Mesendoderm (in vitro differentiated cells): ENCODE results near the gene JMJD1C.
A peak's percentile ranks its signal among the peaks of the same experiment; 100 is the strongest.

ENCODE experiments used
- DNase-seq: peaks from one replicate; pipeline ENCODE4 v3.0.0; 2013
- H2AK5ac ChIP-seq: 2 replicates; pipeline ENCODE4 v1.6.1; 2013; ENCODE audit warnings: low read length, inconsistent platforms
- H2BK120ac ChIP-seq: 2 replicates; pipeline ENCODE4 v1.6.1; 2013; ENCODE audit warnings: low read depth, mild to moderate bottlenecking, low read length, moderate library complexity, mixed read lengths
- H2BK15ac ChIP-seq: replicated peaks from 2 replicates; pipeline ENCODE4 v1.6.1; 2013; ENCODE audit warnings: low read depth, mild to moderate bottlenecking, moderate library complexity
- H2BK5ac ChIP-seq: 2 replicates; pipeline ENCODE4 v1.6.1; 2013; ENCODE audit warnings: low read length, inconsistent platforms
- H3K18ac ChIP-seq: 2 replicates; pipeline ENCODE4 v1.6.1; 2013; ENCODE audit warnings: mild to moderate bottlenecking, low read length, mixed read lengths
- H3K23ac ChIP-seq: one replicate; pipeline ENCODE4 v1.6.1; 2013; ENCODE audit warnings: low read length
- H3K27ac ChIP-seq: 2 replicates; pipeline ENCODE4 v1.5.1; 2013; ENCODE audit warnings: low read depth, mild to moderate bottlenecking, inconsistent platforms, low read length, moderate library complexity
- H3K27me3 ChIP-seq: 2 replicates; pipeline ENCODE4 v1.6.1; 2013; ENCODE audit warnings: low read length, control low read depth, mild to moderate bottlenecking, inconsistent platforms; ENCODE audit not compliant: insufficient read depth, poor library complexity
- H3K36me3 ChIP-seq: 2 replicates; pipeline ENCODE4 v1.6.1; 2013; ENCODE audit warnings: low read length, inconsistent platforms; ENCODE audit not compliant: control insufficient read depth, insufficient read depth
- H3K4ac ChIP-seq: one replicate; pipeline ENCODE4 v1.6.1; 2013; ENCODE audit warnings: low read depth, mild to moderate bottlenecking, low read length, moderate library complexity
- H3K4me1 ChIP-seq: 2 replicates; pipeline ENCODE4 v1.6.1; 2013; ENCODE audit warnings: low read depth, low read length, inconsistent platforms; ENCODE audit not compliant: control insufficient read depth
- H3K4me2 ChIP-seq: 2 replicates; pipeline ENCODE4 v1.6.1; 2013; ENCODE audit warnings: low read length
- H3K4me3 ChIP-seq: 2 replicates; pipeline ENCODE4 v1.5.1; 2013; ENCODE audit warnings: mild to moderate bottlenecking, low read length
- H3K56ac ChIP-seq: one replicate; pipeline ENCODE4 v1.6.1; 2013; ENCODE audit warnings: low read length
- H3K79me1 ChIP-seq: 2 replicates; pipeline ENCODE4 v1.6.1; 2013; ENCODE audit warnings: low read length, inconsistent platforms
- H3K79me2 ChIP-seq: 2 replicates; pipeline ENCODE4 v1.6.1; 2013; ENCODE audit warnings: mild to moderate bottlenecking, low read length; ENCODE audit not compliant: control insufficient read depth, insufficient read depth
- H3K9ac ChIP-seq: 2 replicates; pipeline ENCODE4 v1.6.1; 2013; ENCODE audit warnings: low read length, inconsistent platforms
- H4K5ac ChIP-seq: one replicate; pipeline ENCODE4 v1.6.1; 2013; ENCODE audit warnings: low read length
- H4K8ac ChIP-seq: one replicate; pipeline ENCODE4 v1.6.1; 2013; ENCODE audit warnings: low read depth, mild to moderate bottlenecking, control low read depth, low read length, moderate library complexity
- WGBS: extraction: QIAGEN DNeasy Blood & Tissue Kit; methylation state at CpG from one replicate; pipeline ENCODE4 v1.1.7; 2013; ENCODE audit warnings: low lambda C conversion rate, missing lambda C conversion rate; ENCODE audit not compliant: insufficient coverage; ENCODE audit errors: extremely low coverage; 5-methylcytosine and 5-hydroxymethylcytosine counted together

The JMJD1C gene

DNA sequence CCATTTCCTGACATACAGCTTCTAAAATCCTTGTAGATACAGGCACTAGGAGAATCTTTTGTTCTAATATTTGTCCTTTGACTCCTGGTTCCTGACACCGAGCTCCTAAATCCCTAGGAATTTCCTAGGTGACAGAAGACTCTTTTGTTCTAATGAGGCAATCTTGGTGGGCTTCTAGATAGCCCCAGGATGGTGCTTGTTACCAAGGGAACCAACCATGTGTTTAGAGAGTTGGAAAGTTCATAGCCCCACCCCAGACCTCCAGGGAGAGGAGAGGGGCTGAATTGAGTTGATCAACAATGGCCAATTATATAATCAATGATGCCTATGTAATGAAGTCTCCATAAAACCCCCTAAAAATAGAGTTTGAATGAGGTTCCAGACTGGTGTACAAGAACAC is 145.1 kb downstream of the JMJD1C start:
- Histone ChIP-seq H4K5ac (no peak overlapping the region), H3K27ac (no peak overlapping the region), H2AK5ac (no peak overlapping the region), H2BK15ac (no peak overlapping the region), H3K18ac (no peak overlapping the region), H3K27me3 (no peaks in the 10 kb centered on the region), H2BK5ac (no peak overlapping the region), H3K79me2 (peaks cover 13% of the 10 kb centered on the region), H3K36me3 (no peaks in the 10 kb centered on the region), H3K9ac (no peak overlapping the region), H3K4me2 (no peak overlapping the region), H3K4me1 (no peaks in the 10 kb centered on the region), H3K56ac (no peak overlapping the region), H4K8ac (no peak overlapping the region), H3K4me3 (no peak overlapping the region), H3K79me1 (peaks cover 9% of the 10 kb centered on the region), H3K23ac (no peak overlapping the region), H3K4ac (no peak overlapping the region), H2BK120ac (no peak overlapping the region)
- DNase-seq: peak; percentile 95
- WGBS: no CpG with 5 or more reads among the region's 1 CpG

DNA sequence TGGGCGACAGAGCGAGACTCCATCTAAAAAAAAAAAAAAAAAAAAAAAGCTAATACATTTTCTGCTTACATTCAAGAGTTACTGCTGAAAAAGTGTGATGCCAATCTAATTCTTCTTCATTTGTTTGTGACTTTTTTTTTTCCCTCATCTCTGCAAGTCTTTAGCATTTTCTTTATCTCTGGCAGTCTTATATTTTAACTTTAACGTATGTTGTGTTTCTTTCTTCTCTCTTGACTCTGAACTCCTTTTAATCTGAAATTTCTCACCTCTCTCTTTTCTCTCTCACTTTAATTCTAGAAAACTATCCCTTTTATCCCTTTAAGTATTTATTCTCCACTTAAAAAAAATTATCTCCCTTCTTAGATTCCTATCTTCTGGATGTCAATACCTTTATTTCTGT is 146.5 kb downstream of the JMJD1C start:
- H3K27me3 ChIP-seq: no peaks in the 10 kb centered on the region
- no peaks in the 10 kb centered on the region for H3K4me1 ChIP-seq
- H3K23ac ChIP-seq: no peak overlapping the region
- H2BK120ac ChIP-seq: no peak overlapping the region
- H3K18ac ChIP-seq: no peak overlapping the region
- H2AK5ac ChIP-seq: no peak overlapping the region
- no peak for DNase-seq
- H4K8ac ChIP-seq: no peak overlapping the region
- WGBS: no CpG with 5 or more reads among the region's 3 CpGs
- no peak overlapping the region for H3K4me2 ChIP-seq
- H3K79me2 ChIP-seq: peaks cover 11% of the 10 kb centered on the region
- H3K4me3 ChIP-seq: no peak overlapping the region
- no peak overlapping the region for H3K56ac ChIP-seq
- H3K9ac ChIP-seq: no peak overlapping the region
- H3K79me1 ChIP-seq: peaks cover 9% of the 10 kb centered on the region
- H4K5ac ChIP-seq: no peak overlapping the region
- no peak overlapping the region for H2BK5ac ChIP-seq
- no peak overlapping the region for H3K27ac ChIP-seq
- no peak overlapping the region for H3K4ac ChIP-seq
- no peaks in the 10 kb centered on the region for H3K36me3 ChIP-seq
- H2BK15ac ChIP-seq: no peak overlapping the region

DNA sequence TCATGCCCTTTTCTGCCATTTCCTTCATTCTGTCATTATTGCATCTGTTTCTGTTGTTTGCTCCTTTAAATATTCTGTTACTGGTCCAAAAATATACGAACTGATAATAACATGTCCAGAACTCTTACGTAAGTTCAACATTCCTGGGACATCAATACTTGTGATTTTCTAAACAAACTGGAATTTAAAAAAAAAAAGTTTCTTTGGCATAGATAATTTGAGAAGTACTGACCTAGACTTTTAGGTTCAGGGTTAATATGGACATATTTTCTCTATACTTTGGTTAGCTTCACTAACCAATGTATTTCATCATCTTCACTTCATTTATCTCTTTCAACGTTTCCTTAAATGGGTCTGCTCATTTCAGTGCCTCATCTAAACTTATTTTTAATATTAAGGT is 147.3 kb downstream of the JMJD1C start:
- H3K4ac ChIP-seq: no peak overlapping the region
- no peaks in the 10 kb centered on the region for H3K4me1 ChIP-seq
- no peak overlapping the region for H2BK15ac ChIP-seq
- H3K18ac ChIP-seq: no peak overlapping the region
- DNase-seq: no peak
- WGBS: no CpG with 5 or more reads among the region's 3 CpGs
- no peaks in the 10 kb centered on the region for H3K27me3 ChIP-seq
- H3K79me1 ChIP-seq: peaks cover 8% of the 10 kb centered on the region
- no peak overlapping the region for H3K4me2 ChIP-seq
- no peak overlapping the region for H3K27ac ChIP-seq
- H3K9ac ChIP-seq: no peak overlapping the region
- H3K79me2 ChIP-seq: peaks cover 8% of the 10 kb centered on the region
- H3K23ac ChIP-seq: no peak overlapping the region
- no peak overlapping the region for H4K5ac ChIP-seq
- no peak overlapping the region for H4K8ac ChIP-seq
- H3K4me3 ChIP-seq: no peak overlapping the region
- no peak overlapping the region for H3K56ac ChIP-seq
- H2BK120ac ChIP-seq: no peak overlapping the region
- H3K36me3 ChIP-seq: no peaks in the 10 kb centered on the region
- H2BK5ac ChIP-seq: no peak overlapping the region
- no peak overlapping the region for H2AK5ac ChIP-seq

DNA sequence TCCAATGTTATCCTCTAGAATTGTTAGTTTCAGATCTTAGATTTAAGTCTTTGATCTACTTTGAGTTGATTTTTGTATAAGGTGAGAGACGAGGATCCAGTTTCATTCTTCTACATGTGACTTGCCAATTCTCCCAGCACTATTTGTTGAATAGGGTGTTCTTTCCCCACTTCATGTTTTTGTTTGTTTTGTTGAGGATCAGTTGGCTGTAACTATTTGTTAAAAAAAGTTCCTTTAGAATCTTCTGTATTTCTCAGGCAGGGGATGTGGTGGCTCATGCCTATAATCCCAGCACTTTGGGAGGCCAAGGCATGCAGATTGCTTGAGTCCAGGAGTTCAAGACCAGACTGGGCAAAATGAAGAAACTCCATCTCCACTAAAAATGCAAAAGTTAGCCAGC is 151.8 kb downstream of the JMJD1C start:
- no peak overlapping the region for H4K8ac ChIP-seq
- no CpG with 5 or more reads among the region's 1 CpG for WGBS
- no peak overlapping the region for H3K27ac ChIP-seq
- no peak overlapping the region for H2BK120ac ChIP-seq
- peaks cover 5% of the 10 kb centered on the region for H3K79me1 ChIP-seq
- DNase-seq: no peak
- no peak overlapping the region for H3K4ac ChIP-seq
- no peak overlapping the region for H3K18ac ChIP-seq
- no peaks in the 10 kb centered on the region for H3K27me3 ChIP-seq
- H4K5ac ChIP-seq: no peak overlapping the region
- no peak overlapping the region for H2AK5ac ChIP-seq
- no peak overlapping the region for H3K23ac ChIP-seq
- no peak overlapping the region for H3K4me2 ChIP-seq
- H3K79me2 ChIP-seq: peaks cover 4% of the 10 kb centered on the region
- no peak overlapping the region for H2BK15ac ChIP-seq
- no peak overlapping the region for H2BK5ac ChIP-seq
- H3K36me3 ChIP-seq: no peaks in the 10 kb centered on the region
- H3K4me1 ChIP-seq: no peaks in the 10 kb centered on the region
- H3K56ac ChIP-seq: no peak overlapping the region
- H3K4me3 ChIP-seq: no peak overlapping the region
- no peak overlapping the region for H3K9ac ChIP-seq

DNA sequence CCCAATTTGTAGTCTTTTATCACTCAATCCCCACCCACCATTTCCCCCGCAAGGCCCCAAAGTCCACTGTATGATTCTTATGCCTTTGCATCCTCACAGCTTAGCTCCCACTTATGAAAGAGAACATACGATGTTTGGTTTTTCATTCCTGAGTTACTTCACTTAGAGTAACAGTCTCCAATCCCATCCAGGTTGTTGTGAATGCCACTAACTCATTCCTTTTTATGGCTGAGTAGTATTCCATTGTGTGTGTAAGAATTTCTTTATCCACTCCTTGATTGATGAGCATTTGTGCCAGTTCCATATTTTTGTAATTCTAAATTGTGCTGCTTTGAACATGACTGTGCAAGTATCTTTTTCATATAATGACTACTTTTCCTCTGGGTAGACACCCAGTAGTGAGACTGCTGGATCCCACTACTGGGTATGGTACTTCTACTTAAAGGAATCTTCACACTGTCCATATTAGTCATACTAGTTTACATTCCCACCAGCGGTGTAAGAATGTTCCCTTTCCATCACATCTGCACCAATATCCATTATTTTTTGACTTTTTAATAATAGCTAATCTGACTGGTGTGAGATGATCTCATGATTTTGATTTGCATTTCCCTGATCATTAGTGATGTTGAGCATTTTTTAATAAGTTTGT is 152.6 kb downstream of the JMJD1C start:
- no CpG with 5 or more reads among the region's 3 CpGs for WGBS
- DNase-seq: no peak
- Histone ChIP-seq H2BK5ac (no peak overlapping the region), H3K4me3 (no peak overlapping the region), H3K4ac (no peak overlapping the region), H3K18ac (no peak overlapping the region), H3K79me2 (peaks cover 5% of the 10 kb centered on the region), H3K36me3 (no peaks in the 10 kb centered on the region), H2AK5ac (no peak overlapping the region), H3K4me1 (no peaks in the 10 kb centered on the region), H4K5ac (no peak overlapping the region), H3K79me1 (peaks cover 5% of the 10 kb centered on the region), H3K27ac (no peak overlapping the region), H3K56ac (no peak overlapping the region), H4K8ac (no peak overlapping the region), H3K27me3 (no peaks in the 10 kb centered on the region), H3K23ac (no peak overlapping the region), H3K4me2 (no peak overlapping the region), H3K9ac (no peak overlapping the region), H2BK15ac (no peak overlapping the region), H2BK120ac (no peak overlapping the region)

DNA sequence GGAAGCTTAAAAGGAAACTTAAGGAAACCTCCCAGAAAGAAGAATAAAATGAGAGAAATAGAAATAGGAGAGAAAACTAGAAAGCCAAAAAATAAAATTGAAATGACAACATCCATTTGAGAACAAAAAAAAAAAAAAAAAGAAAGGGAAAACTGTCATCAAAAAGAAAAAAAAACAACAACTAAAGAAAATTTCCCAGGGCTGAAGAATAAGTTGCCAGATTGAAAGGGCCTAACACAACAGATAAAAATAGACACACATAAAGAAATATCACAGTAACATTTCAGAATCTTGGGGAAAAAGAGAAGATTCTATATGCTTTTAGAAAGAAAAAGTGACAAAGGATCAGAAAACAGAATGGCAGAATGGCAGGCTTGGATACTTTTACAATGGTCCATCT is 157.1 kb downstream of the JMJD1C start:
- H4K5ac ChIP-seq: no peak overlapping the region
- no peak overlapping the region for H3K23ac ChIP-seq
- H3K27me3 ChIP-seq: no peaks in the 10 kb centered on the region
- H3K56ac ChIP-seq: no peak overlapping the region
- H2AK5ac ChIP-seq: no peak overlapping the region
- no peak overlapping the region for H4K8ac ChIP-seq
- H3K79me1 ChIP-seq: peaks cover 2% of the 10 kb centered on the region
- no peak overlapping the region for H3K27ac ChIP-seq
- H3K4me2 ChIP-seq: no peak overlapping the region
- H3K4ac ChIP-seq: no peak overlapping the region
- no peak overlapping the region for H2BK5ac ChIP-seq
- no peak overlapping the region for H3K4me3 ChIP-seq
- DNase-seq: no peak
- no peak overlapping the region for H3K18ac ChIP-seq
- no peak overlapping the region for H2BK15ac ChIP-seq
- no peaks in the 10 kb centered on the region for H3K36me3 ChIP-seq
- H3K4me1 ChIP-seq: no peaks in the 10 kb centered on the region
- H3K9ac ChIP-seq: no peak overlapping the region
- H2BK120ac ChIP-seq: no peak overlapping the region
- peaks cover 6% of the 10 kb centered on the region for H3K79me2 ChIP-seq
